H1 (cell line): ENCODE measurements around the gene BTBD18. TPM values are rescaled to one million over a fixed set of nuclear protein-coding genes. Genes with fewer than 3 reads are reported as not detected.

Source experiments
- CTCF ChIA-PET: fragments of 300-600 bp; sonication (Branson Sonifier 250); formaldehyde crosslinking; loops from one replicate; lab custom pipeline; 2021; ENCODE audit not compliant: partially characterized antibody; lab: Charles Lee
- POLR2A ChIA-PET: fragments of 300-600 bp; sonication (Branson Sonifier 250); formaldehyde crosslinking; loops from one replicate; lab custom pipeline; 2021; ENCODE audit warnings: inconsistent platforms; ENCODE audit not compliant: partially characterized antibody; lab: Charles Lee
- DNase-seq, 2 experiments: peaks; one replicate each; pipeline versions ENCODE4 v3.0.0 to v3.0.0-alpha.2; 2010 to 2022; ENCODE audit warnings: low spot score in 2 of 2, low read depth in 1 of 2, mixed read lengths in 1 of 2
- FAIRE-seq: peaks from 2 replicates; lab custom pipeline; 2011; peaks lifted over from hg19 to GRCh38; lab: Jason Lieb, UNC
- H2AFZ ChIP-seq: 2 replicates; pipeline ENCODE4 v1.8.1; 2012; ENCODE audit warnings: low read length, inconsistent platforms
- H2AK5ac ChIP-seq: 2 replicates; pipeline ENCODE4 v1.6.1; 2013; ENCODE audit warnings: low read depth, low read length
- H2BK120ac ChIP-seq: replicated peaks from 2 replicates; pipeline ENCODE3; 2013; ENCODE audit warnings: low read depth, low read length, inconsistent platforms
- H2BK12ac ChIP-seq: 2 replicates; pipeline ENCODE4 v1.6.1; 2013; ENCODE audit warnings: low read depth, low read length
- H2BK15ac ChIP-seq: 2 replicates; pipeline ENCODE4 v1.6.1; 2013; ENCODE audit warnings: low read length
- H2BK20ac ChIP-seq: 2 replicates; pipeline ENCODE4 v1.6.1; 2013; ENCODE audit warnings: low read length
- H2BK5ac ChIP-seq: 2 replicates; pipeline ENCODE4 v1.6.1; 2013; ENCODE audit warnings: low read depth, low read length
- H3K14ac ChIP-seq: 2 replicates; pipeline ENCODE4 v1.6.1; 2013; ENCODE audit warnings: inconsistent platforms; ENCODE audit not compliant: insufficient read length
- H3K18ac ChIP-seq: 2 replicates; pipeline ENCODE4 v1.6.1; 2013; ENCODE audit warnings: low read length; ENCODE audit errors: extremely low read depth
- H3K23ac ChIP-seq: 2 replicates; pipeline ENCODE4 v1.6.1; 2013; ENCODE audit warnings: inconsistent platforms; ENCODE audit not compliant: insufficient read length
- H3K23me2 ChIP-seq: 2 replicates; pipeline ENCODE4 v1.6.1; 2013; ENCODE audit warnings: low read depth, low read length
- H3K27ac ChIP-seq: 2 replicates; pipeline ENCODE4 v1.6.1; 2011; ENCODE audit warnings: low read depth, low read length, inconsistent platforms
- H3K27me3 ChIP-seq, 4 experiments: replicated peaks in 1 of 4; 1 replicate in 1 of 4; 2 replicates in 3 of 4; pipeline versions ENCODE4 v1.6.1 to v1.8.1; 2011 to 2013; ENCODE audit warnings: low read length in 3 of 4, mild to moderate bottlenecking in 3 of 4, inconsistent platforms in 2 of 4, mixed read lengths in 2 of 4, moderate library complexity in 1 of 4; ENCODE audit not compliant: control insufficient read depth in 3 of 4, insufficient read depth in 3 of 4; ENCODE audit errors: extremely low read depth in 1 of 4
- H3K36me3 ChIP-seq, 4 experiments: 2 replicates each; pipeline versions ENCODE4 v1.6.1 to v1.8.1; 2011 to 2013; ENCODE audit warnings: mild to moderate bottlenecking in 4 of 4, low read length in 3 of 4, moderate library complexity in 2 of 4, control low read depth in 1 of 4, inconsistent platforms in 1 of 4; ENCODE audit not compliant: insufficient read depth in 4 of 4, control insufficient read depth in 2 of 4
- H3K4ac ChIP-seq: replicated peaks from 2 replicates; pipeline ENCODE3; 2013; ENCODE audit warnings: low read length, low read depth, mixed read lengths, inconsistent platforms; ENCODE audit not compliant: insufficient read length
- H3K4me1 ChIP-seq, 4 experiments: replicated peaks in 1 of 4; 1 replicate in 1 of 4; 2 replicates in 3 of 4; pipeline versions ENCODE4 v1.6.1 to v1.8.1; 2011 to 2013; ENCODE audit warnings: low read length in 3 of 4, inconsistent platforms in 2 of 4, mixed read lengths in 1 of 4; ENCODE audit not compliant: insufficient read depth in 4 of 4, control insufficient read depth in 3 of 4
- H3K4me2 ChIP-seq, 2 experiments: 2 replicates each; pipeline versions ENCODE4 v1.6.1 to v1.8.1; 2011 to 2013; ENCODE audit warnings: low read depth in 2 of 2, low read length in 2 of 2, control low read depth in 1 of 2, inconsistent platforms in 1 of 2, mild to moderate bottlenecking in 1 of 2; ENCODE audit not compliant: insufficient read depth in 1 of 2
- H3K4me3 ChIP-seq, 4 experiments: fragments of 200-600, 300-600 bp in 1 of 4; sonication (generic), shearing (Covaris generic), sonication (Bioruptor Twin) in 1 of 4; 2 replicates each; pipeline versions ENCODE4 v1.5.1 to v1.8.1; 2011 to 2016; ENCODE audit warnings: low read length in 4 of 4, low read depth in 3 of 4, control low read depth in 2 of 4, inconsistent platforms in 2 of 4, mild to moderate bottlenecking in 2 of 4, mixed read lengths in 1 of 4, moderate library complexity in 1 of 4; ENCODE audit not compliant: insufficient read depth in 2 of 4; ENCODE audit errors: extremely low read depth in 1 of 4
- H3K56ac ChIP-seq: replicated peaks from 2 replicates; pipeline ENCODE3; 2013; ENCODE audit warnings: low read depth, mild to moderate bottlenecking, mixed read lengths, low read length, inconsistent platforms; ENCODE audit not compliant: insufficient read length
- H3K79me1 ChIP-seq: 2 replicates; pipeline ENCODE4 v1.6.1; 2013; ENCODE audit warnings: low read depth, low read length, control low read depth
- H3K79me2 ChIP-seq, 2 experiments: 2 replicates each; pipeline versions ENCODE4 v1.6.1 to v1.8.1; 2012 to 2013; ENCODE audit warnings: low read length in 2 of 2, mild to moderate bottlenecking in 2 of 2, inconsistent platforms in 1 of 2; ENCODE audit not compliant: insufficient read depth in 2 of 2, control insufficient read depth in 1 of 2
- H3K9ac ChIP-seq, 4 experiments: replicated peaks in 1 of 4; 1 replicate in 1 of 4; 2 replicates in 3 of 4; pipeline versions ENCODE4 v1.6.1 to v1.8.1; 2011 to 2013; ENCODE audit warnings: low read depth in 3 of 4, low read length in 3 of 4, control low read depth in 2 of 4, mild to moderate bottlenecking in 2 of 4, moderate library complexity in 2 of 4, inconsistent platforms in 1 of 4; ENCODE audit errors: extremely low read depth in 1 of 4
- H3K9me3 ChIP-seq, 2 experiments: 2 replicates each; pipeline versions ENCODE4 v1.6.1 to v1.8.1; 2012 to 2013; ENCODE audit warnings: mild to moderate bottlenecking in 2 of 2, moderate library complexity in 2 of 2, control low read depth in 1 of 2, inconsistent platforms in 1 of 2, low read depth in 1 of 2, low read length in 1 of 2, mixed read lengths in 1 of 2; ENCODE audit not compliant: insufficient read depth in 2 of 2
- H4K20me1 ChIP-seq, 2 experiments: replicated peaks in 1 of 2; 2 replicates each; pipeline versions ENCODE3 to v1.8.1; 2011 to 2013; ENCODE audit warnings: inconsistent platforms in 2 of 2, low read length in 2 of 2, mild to moderate bottlenecking in 1 of 2; ENCODE audit not compliant: insufficient read depth in 2 of 2, control insufficient read depth in 1 of 2
- H4K5ac ChIP-seq: 2 replicates; pipeline ENCODE4 v1.6.1; 2013; ENCODE audit warnings: low read length, low read depth, mixed read lengths, inconsistent platforms; ENCODE audit not compliant: insufficient read length
- H4K8ac ChIP-seq: 2 replicates; pipeline ENCODE4 v1.8.0; 2013; ENCODE audit warnings: mild to moderate bottlenecking, moderate library complexity, low read length, inconsistent platforms; ENCODE audit not compliant: insufficient read depth; ENCODE audit errors: extremely low read depth
- H4K91ac ChIP-seq: replicated peaks from 2 replicates; pipeline ENCODE3; 2013; ENCODE audit warnings: low read length, mixed read lengths, inconsistent platforms; ENCODE audit not compliant: insufficient read length
- CBX8 ChIP-seq: fragments of 300-800, 300-1000 bp; sonication (generic); IDR thresholded peaks from 2 replicates; pipeline ENCODE4 v1.7.1; 2016; ENCODE audit warnings: low read depth, low read length, borderline replicate concordance
- SIX5 ChIP-seq: IDR thresholded peaks from 2 replicates; pipeline ENCODE4 v1.6.1; 2011; ENCODE audit warnings: mild to moderate bottlenecking, low read depth, low read length
- WGBS, 2 experiments: shearing (Covaris generic) in 1 of 2; methylation state at CpG; one replicate each; pipeline versions ENCODE4 v1.1.6 to v1.1.7; 2013 to 2015; ENCODE audit warnings: low lambda C conversion rate in 2 of 2, mixed read lengths in 2 of 2, inconsistent platforms in 1 of 2, low coverage in 1 of 2, missing lambda C conversion rate in 1 of 2; ENCODE audit not compliant: insufficient replicate concordance in 2 of 2, insufficient coverage in 1 of 2, insufficient read length in 1 of 2; ENCODE audit errors: extremely low coverage in 1 of 2, missing lambda C conversion rate in 1 of 2; 5-methylcytosine and 5-hydroxymethylcytosine counted together
- polyA plus RNA-seq, 7 experiments: library from polyadenylated mRNA; depleted of rRNA in 3 of 7; stranded (reverse) in 5 of 7; unstranded in 2 of 7; fragments of >200 nt in 5 of 7; fragments of 200-250 nt in 2 of 7; gene quantifications; 1 replicate in 5 of 7; 2 replicates in 1 of 7; 4 replicates in 1 of 7; pipeline versions ENCODE4 v1.2.1 to v1.2.3, GENCODE V29; 2011 to 2013; ENCODE audit warnings: missing spikeins in 2 of 7, mixed read lengths in 2 of 7
- total RNA-seq: library from RNA; stranded (reverse); fragmentation: NEBNext Ultra II Directional; extraction: Animal tissue kit (Norgen Biotek cat#: 25700); gene quantifications from 2 replicates; pipeline ENCODE4 v1.2.1, GENCODE V29; 2021

Gene BTBD18
- total and polyA plus RNA-seq, 2 of the 8 experiments (the other 6 are each of a cell fraction or from before 2014, with no cell fraction given), result 0.03 TPM; not detected in 1

GRCh38 chr11:57704932-57705331 is 46.7 kb downstream of the BTBD18 start:
- Histone ChIP-seq H3K14ac (no peak overlapping the region), H3K23ac (no peak overlapping the region), H3K23me2 (no peaks in the 10 kb centered on the region; the same call in 1 of the 2 replicates), H3K27ac (no peak overlapping the region), H2BK12ac (no peak overlapping the region), H3K18ac (no peak overlapping the region), H4K91ac (no peak overlapping the region), H3K4ac (no peak overlapping the region), H3K56ac (no peak overlapping the region), H2BK15ac (no peak overlapping the region), H4K20me1 (no peaks in the 10 kb centered on the region), H3K9me3 (no peaks in the 10 kb centered on the region), H4K5ac (no peak overlapping the region), H3K36me3 (peaks cover 13 to 37% (median 26%) of the 10 kb centered on the region in 4 experiments), H3K9ac (no peak overlapping the region), H4K8ac (0 out of 2 replicates have a peak overlapping the region, but pooled peaks have one; percentile 11), H3K79me2 (0 out of 4 replicates have a peak, but pooled peaks cover 0 to 3% of the 10 kb centered on the region in 2 experiments), H2BK20ac (no peak overlapping the region), H3K79me1 (no peaks in the 10 kb centered on the region; the same call in 1 of the 2 replicates), H2BK5ac (no peak overlapping the region), H3K27me3 (no peaks in the 10 kb centered on the region), H2BK120ac (no peak overlapping the region), H3K4me1 (no peaks in the 10 kb centered on the region), H3K4me3 (no peak overlapping the region), H2AK5ac (no peak overlapping the region), H3K4me2 (no peak overlapping the region), H2AFZ (no peak overlapping the region)
- ChIA-PET CTCF (interaction anchor here (1.0 to 1.4 kb wide), 3 partner anchors 326 to 1453 kb away, joined by 3 to 5 read pairs (median 3); no protein-coding TSS in a partner anchor), POLR2A (interaction anchor here (0.7 to 2.1 kb wide), 7 partner anchors 10 to 42 kb away, joined by 3 to 9 read pairs (median 4); no protein-coding TSS in a partner anchor)
- 93% methylated on average over 6 of the region's 6 CpGs; no CpG with 5 or more reads in 1 of the 2 experiments for WGBS, 2 experiments
- DNase-seq (no peak), FAIRE-seq (no peak)
- TF ChIP-seq SIX5 (no peak), CBX8 (no peak)
